Measurements from ENCODE around the gene OTX2. TPM values are rescaled to one million over a fixed set of nuclear protein-coding genes. Genes with fewer than 3 reads are reported as not detected.

The OTX2 gene
- total RNA-seq, 1 experiment from 2014 or later, result not detected

GRCh38 chr14:56759094-56759493, 51.2 kb downstream of the OTX2 start (continued):
- TF ChIP-seq REST (IDR thresholded peaks at IDR 0.05; ENCODE audit: low read depth), result no peak
- TF ChIP-seq POLR2AphosphoS5 (IDR thresholded peaks at IDR 0.05; ENCODE audit: low read depth, low read length), result no peak
- no peak for TF ChIP-seq ELF1 (IDR thresholded peaks at IDR 0.05; ENCODE audit: borderline replicate concordance, low read depth)

GRCh38 chr14:56754921-56755320, 55.4 kb downstream of the OTX2 start:
- POLR2A ChIA-PET, result no interaction called here
- RAD21 ChIA-PET (ENCODE audit: low non-redundant PET in 1 of 2, low total read pairs in 2 of 2, uncharacterized antibody in 2 of 2, unreplicated experiment in 2 of 2), result no interaction called here
- no peak for ATAC-seq
- Histone ChIP-seq H3K27me3 (ENCODE audit: insufficient read depth, low read length) (peaks cover 14% of the 10 kb centered on the region), H4K20me1 (ENCODE audit: insufficient read depth) (no peaks in the 10 kb centered on the region), H2AFZ (ENCODE audit: low read depth, low read length, poor library complexity, severe bottlenecking) (no peak overlapping the region), H3K36me3 (ENCODE audit: control insufficient read depth in 1 of 2, insufficient read depth in 2 of 2, low read length in 2 of 2) (no peaks in the 10 kb centered on the region), H3K9ac (ENCODE audit: low read length) (no peak overlapping the region), H3K4me1 (ENCODE audit: control insufficient read depth in 1 of 2, insufficient read depth in 2 of 2, low read length in 2 of 2) (no peaks in the 10 kb centered on the region), H3K27ac (ENCODE audit: low read depth, low read length) (no peak overlapping the region), H3K4me2 (ENCODE audit: low read length) (no peak overlapping the region), H3K9me3 (ENCODE audit: control insufficient read depth in 1 of 2, insufficient read depth in 1 of 2, low read depth in 1 of 2, low read length in 2 of 2) (no peaks in the 10 kb centered on the region), H3K9me2 (ENCODE audit: insufficient read depth) (no peaks in the 10 kb centered on the region), H3K4me3 (replicated peaks in 1 of 2; ENCODE audit: low read depth in 1 of 2, low read length in 2 of 2) (no peak overlapping the region), H3K79me2 (ENCODE audit: insufficient read depth, low read length) (no peaks in the 10 kb centered on the region)
- no peak for DNase-seq (ENCODE audit: low read depth, low spot score)
- intact Hi-C loops (cut with micrococcal nuclease), result no loop called here
- CTCF ChIA-PET, result no interaction called here
- no TSS peak for BruUV-seq (replicated peaks)
- no peak for TF ChIP-seq ZFX (IDR thresholded peaks at IDR 0.05)
- no peak for TF ChIP-seq EZH2phosphoT487 (IDR thresholded peaks at IDR 0.05; ENCODE audit: borderline replicate concordance)
- no peak for TF ChIP-seq FOSL1 (IDR thresholded peaks at IDR 0.05; ENCODE audit: low read depth)
- no peak for TF ChIP-seq ATF3 (IDR thresholded peaks at IDR 0.05)
- TF ChIP-seq SIN3A (IDR thresholded peaks at IDR 0.05; ENCODE audit: low read depth), result no peak
- TF ChIP-seq JUND (IDR thresholded peaks at IDR 0.05), result no peak
- TF ChIP-seq ZBTB33 (IDR thresholded peaks at IDR 0.05; ENCODE audit: extremely low read depth, insufficient replicate concordance, low read length), result no peak
- TF ChIP-seq TCF7L2 (IDR thresholded peaks at IDR 0.05; ENCODE audit: borderline replicate concordance, extremely low read depth, insufficient read depth, insufficient read length), result no peak
- TF ChIP-seq SP1 (IDR thresholded peaks at IDR 0.05; ENCODE audit: low read depth), result no peak
- TF ChIP-seq CTCF (IDR thresholded peaks at IDR 0.05 in 2 of 3, conservative IDR thresholded peaks at IDR 0.05 in 1 of 3; ENCODE audit: borderline replicate concordance in 1 of 3, insufficient read depth in 1 of 3, low read depth in 2 of 3, low read length in 2 of 3), result no peak
- TF ChIP-seq EGR1 (IDR thresholded peaks at IDR 0.05; ENCODE audit: low read depth), result no peak
- TF ChIP-seq REST (IDR thresholded peaks at IDR 0.05; ENCODE audit: low read depth), result no peak
